LHCN-M2 (cell line): ENCODE measurements around the gene NCKAP5L. TPM values are rescaled to one million over a fixed set of nuclear protein-coding genes. Genes with fewer than 3 reads are reported as not detected.

Source experiments
- DNase-seq: peaks from one replicate; pipeline ENCODE4 v3.0.0-alpha.2; 2012; ENCODE audit warnings: low read depth
- total RNA-seq: library from RNA; depleted of rRNA; stranded (reverse); fragments of >200 nt; gene quantifications from 2 replicates; pipeline ENCODE4 v1.2.3, GENCODE V29; 2014

Gene NCKAP5L
- total RNA-seq, 1 experiment from 2014 or later = 29.8 TPM

DNA sequence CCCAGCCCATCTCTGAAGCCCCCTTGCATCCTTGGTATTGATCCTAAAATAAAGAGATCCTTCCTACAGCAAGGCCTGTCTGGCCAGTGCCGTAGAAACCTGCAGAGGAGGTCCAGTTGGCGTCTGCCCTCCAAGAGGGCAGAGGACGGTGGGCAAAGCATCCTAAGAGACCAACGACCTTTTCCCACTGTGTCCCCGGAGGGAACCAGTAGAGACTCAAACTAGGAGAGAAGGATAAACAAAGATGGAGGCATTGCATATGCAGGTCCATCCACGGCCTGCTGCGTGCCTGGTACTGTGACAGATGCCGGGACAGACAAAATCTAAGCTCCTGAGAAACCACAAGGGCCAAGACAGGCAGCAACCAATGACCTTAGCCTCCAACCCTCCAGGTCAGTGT lies 3.8 kb downstream of the NCKAP5L start:
- no peak for DNase-seq

- DNase-seq = no peak
These were observed 4.3 kb downstream of the NCKAP5L start for GRCh38 chr12:49823951-49824350.

- DNase-seq = no peak
These were observed 4.9 kb downstream of the NCKAP5L start for GRCh38 chr12:49823350-49823749.

GRCh38 chr12:49821373-49822287 lies 6.6 kb downstream of the NCKAP5L start:
- no peak for DNase-seq

GRCh38 chr12:49819786-49820185 lies 8.4 kb downstream of the NCKAP5L start:
- no peak for DNase-seq

- no peak for DNase-seq
These were observed 9.8 kb downstream of the NCKAP5L start for GRCh38 chr12:49818241-49818895.

DNA sequence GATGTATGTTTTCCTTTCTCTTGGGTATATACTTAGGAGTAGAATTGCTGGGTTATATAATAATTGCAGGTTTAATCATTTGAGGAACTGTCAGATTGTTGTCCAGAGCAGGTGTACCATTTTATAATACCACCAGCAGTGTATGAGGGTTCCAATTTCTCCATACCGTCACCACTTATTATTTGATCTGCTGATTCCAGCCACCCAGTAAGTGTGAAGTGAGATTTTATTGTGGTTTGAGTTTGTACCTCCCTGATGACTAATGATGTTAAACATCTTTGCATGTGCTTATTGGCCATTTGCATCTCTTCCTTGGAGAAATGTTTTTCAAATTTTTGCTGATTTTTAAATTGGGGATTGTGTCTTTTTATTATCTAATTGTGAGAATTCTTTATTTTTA lies 15.1 kb downstream of the NCKAP5L start:
- DNase-seq = peak; percentile 78

DNA sequence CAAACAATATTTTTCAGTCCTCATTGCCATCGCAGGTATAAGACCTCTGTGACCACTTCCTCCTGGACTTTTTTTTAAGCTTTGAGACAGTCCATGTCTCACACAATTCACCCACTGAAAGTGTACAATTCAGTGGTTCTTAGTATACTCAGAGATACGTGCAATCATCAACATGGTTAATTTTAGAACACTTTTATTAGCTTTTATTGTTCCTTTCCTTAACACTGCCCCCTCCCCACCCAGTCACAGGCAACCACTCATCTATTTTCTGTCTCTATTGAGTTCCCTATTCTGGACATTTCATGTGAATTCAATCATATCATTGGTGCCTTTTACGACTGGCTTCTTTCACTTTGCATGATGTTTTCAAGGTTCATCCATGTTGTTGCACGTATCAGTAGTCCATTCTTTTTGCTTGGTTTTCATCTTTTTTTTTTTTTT lies 16.2 kb downstream of the NCKAP5L start:
- no peak for DNase-seq

DNA sequence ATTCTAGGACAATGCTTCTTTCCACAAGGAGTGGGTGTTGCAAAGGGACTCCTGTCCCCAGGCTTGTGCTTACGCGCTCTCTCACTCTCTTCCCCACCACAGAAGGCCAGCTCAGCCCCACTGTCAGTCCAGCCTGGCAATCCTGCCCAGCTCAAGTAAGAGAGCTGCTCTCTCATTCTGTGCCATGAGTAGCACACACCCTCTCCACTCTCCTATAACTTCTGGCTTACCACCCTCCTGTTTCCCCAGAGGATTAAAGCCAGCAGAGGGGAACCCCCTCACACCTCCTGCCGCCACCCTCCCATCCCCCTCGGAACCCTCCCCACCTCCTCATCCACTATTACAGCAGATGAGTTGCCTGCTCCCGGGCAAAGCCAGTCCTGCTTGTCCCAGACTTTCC lies 17.1 kb downstream of the NCKAP5L start:
- DNase-seq = no peak

DNA sequence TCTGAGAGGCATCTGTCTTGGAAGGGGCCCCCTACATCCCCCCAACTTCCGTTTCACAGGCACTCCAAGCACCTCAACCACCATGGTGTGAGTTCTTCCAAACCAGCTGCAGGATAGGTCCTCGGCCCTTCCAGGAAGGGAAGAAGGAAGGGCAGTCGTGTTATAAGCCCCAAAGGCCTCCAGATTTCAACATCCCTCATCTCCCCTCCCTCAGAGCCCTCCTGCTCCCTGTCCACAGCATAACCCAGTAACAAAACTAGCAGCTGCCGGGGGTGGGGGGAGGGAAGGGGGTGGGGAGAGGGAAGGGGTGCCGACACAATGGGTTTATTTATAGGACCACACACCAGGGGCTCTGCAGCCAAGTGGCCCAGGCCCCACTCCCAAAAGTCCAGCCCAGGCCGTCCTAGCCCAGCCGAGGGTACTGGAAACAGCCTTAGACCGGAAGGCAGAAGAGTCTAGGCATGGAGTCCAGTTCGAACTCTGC lies 18.3 kb downstream of the NCKAP5L start:
- no peak for DNase-seq

DNA sequence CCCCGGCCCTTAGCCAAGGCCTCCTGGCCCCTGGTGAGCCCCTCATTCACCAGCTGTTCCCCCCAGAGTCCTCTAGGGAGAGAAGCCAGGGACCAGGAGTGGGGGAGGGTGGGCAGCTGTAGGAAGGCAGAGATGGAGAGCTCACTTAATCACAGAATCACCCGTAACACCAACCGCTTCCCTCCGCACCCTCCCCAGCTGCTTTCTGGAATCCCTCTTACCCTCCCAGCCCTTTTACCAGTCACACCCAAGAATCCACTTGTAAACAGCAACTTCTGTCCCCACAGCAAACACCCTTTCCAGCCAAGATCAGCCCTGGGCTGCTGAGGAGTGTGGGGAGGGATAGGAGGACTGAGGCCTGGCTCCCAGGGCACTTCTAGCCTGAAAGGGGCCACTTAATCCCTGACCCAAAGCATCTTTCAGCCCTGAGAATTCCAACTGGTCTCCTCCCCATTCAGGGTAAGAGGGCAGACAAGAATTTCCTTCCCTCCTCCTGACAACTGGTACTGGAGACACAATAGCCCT lies 18.8 kb downstream of the NCKAP5L start:
- peak; percentile 94 for DNase-seq

DNA sequence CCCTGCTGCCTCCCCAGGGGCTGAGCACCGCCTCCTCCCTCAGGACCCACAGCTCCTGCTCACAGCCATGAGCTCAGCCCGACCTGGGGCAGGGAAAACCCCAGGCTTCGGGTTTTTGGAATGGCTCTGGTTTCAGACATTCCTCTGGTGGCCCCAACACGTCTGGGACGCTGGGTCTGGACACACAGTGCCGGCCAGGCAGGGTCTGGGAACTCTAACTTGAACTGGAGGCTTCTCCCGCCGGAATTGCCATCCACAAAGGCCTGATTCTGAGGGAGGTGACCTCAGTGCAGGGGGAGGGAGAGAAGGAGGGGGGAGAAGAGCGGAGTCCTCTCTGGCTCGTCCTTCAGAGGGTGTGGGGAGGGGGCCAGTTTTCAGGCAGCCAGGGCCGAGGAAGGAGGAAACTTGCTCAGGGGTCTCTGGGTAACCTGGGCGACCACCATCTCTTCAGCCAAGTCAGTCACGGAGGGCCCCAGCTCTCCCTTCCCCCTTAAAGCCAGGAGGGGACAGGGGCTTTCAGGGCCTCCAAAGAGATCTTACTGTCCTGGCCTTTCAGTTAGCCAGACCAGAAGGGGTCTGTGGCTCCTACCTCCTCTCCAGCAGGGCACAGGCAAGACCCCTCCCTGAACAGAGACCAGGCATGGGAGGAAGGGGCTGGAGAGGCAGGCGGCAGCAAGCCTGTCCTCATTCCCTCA lies 19.4 kb downstream of the NCKAP5L start:
- peak; percentile 63 for DNase-seq

- no peak for DNase-seq
These were observed 20.1 kb downstream of the NCKAP5L start for GRCh38 chr12:49807991-49808580.

DNA sequence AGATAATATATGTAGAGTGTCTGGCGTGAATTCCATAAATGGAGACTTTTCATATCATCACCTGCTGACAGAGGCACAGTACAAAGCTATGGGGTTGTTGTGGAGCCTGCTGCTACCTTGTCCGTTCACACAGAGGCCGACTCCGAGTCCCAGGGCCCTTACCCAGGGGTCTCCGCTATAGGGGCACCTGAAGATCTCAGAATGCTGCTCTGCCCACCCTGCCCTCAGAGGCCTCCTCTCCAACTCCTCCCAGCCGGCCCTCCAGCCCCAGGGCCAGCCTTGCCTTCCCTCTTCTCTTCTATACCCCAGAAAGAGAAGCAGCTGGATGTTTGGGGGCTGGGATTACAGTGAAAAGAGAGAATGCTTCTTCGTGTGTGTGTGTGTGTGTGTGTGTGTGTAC lies 21.3 kb downstream of the NCKAP5L start:
- no peak for DNase-seq

- DNase-seq = no peak
These were observed 21.8 kb downstream of the NCKAP5L start for GRCh38 chr12:49806321-49806813.

GRCh38 chr12:49805409-49805808 lies 22.8 kb downstream of the NCKAP5L start:
- DNase-seq = no peak

GRCh38 chr12:49804821-49805220 lies 23.4 kb downstream of the NCKAP5L start:
- no peak for DNase-seq

- no peak for DNase-seq
These were observed 24.3 kb downstream of the NCKAP5L start for GRCh38 chr12:49803693-49804450.

GRCh38 chr12:49801141-49802063 lies 26.8 kb downstream of the NCKAP5L start:
- no peak for DNase-seq
